T47D (cell line): ENCODE measurements around the gene CD180.
A peak's percentile ranks its signal among the peaks of the same experiment; 100 is the strongest.
"Not testable (repeated sequence)": the region's sequence is repeated elsewhere in the genome, so short reads cannot be mapped to it uniquely, and the experiment has no call there.

Experiments
- DNase-seq, 2 experiments: peaks; one replicate each; pipeline versions ENCODE4 v3.0.0 to v3.0.0-alpha.2; 2011 to 2012; ENCODE audit warnings: low read depth in 1 of 2, low spot score in 1 of 2
- JUND ChIP-seq: IDR thresholded peaks from 2 replicates; pipeline ENCODE4 v1.6.1; 2012; ENCODE audit warnings: low read depth
- in situ Hi-C: cut with HindIII; loops from 2 replicates; pipeline ENCODE4 v1.10.0; 2016; ENCODE audit warnings: low sequenced_read_pairs, low pct_unique_long_range_greater_than_20kb

CD180 gene

DNA sequence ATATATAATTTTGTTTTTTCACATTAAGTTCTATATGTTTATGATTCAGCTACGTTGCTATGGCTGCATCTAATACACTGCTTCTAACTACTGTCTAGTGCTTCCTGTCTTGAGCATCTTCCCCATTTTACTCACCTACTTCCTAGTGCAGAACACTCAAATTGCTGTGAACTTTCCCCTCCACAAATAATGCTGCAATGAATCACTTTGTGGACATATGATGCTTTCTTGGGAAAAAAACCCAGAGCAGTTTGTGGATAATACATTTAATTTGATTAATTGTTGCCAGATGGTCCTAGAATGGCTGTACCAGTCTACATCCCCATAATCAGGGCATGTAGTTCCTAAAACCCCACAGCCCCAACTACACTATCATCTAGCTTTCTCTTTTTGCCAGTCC lies 18.5 kb downstream of the CD180 start:
- in situ Hi-C loops = no loop called here
- no peak for DNase-seq
- no peak for TF ChIP-seq JUND

DNA sequence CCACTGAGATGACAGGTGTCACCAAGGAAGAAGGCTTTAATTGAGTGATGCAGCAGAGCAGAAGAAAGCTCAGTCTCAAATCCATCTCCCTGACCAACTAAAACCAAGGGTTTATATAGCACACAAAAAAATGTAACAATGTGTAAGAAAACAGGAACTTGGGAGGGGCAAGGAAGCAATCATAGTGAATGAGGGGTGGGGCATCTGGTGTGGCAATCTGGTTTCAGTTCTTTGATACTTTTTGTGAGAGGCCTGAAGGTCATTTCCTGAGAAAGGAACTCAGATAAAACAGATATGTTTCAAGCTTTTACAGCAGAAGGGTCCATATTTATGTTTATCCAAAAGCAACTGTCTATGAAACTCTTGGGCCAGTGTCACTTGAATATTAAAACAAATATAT lies 19.7 kb downstream of the CD180 start:
- in situ Hi-C loops = no loop called here
- TF ChIP-seq JUND = no peak
- DNase-seq = no peak

DNA sequence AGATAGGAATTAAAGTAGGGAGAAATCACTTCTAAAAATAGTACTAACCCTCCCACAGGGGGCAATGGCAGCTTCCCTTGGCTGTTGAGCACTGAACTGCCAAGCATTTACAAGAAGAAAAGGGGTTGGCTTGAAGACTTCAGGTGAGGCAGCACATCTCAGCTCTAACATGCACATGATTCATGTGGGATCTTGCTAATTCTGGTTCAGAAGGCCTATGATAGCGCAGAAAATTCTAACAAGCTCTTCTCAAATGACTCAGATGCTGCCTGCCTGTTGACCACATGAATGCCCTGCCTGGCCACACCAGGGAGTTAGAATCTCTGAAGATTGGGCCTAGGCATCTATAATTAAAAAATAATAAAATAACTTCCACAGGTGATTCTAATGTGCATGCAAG lies 22.6 kb downstream of the CD180 start:
- no peak for TF ChIP-seq JUND
- in situ Hi-C loops = no loop called here
- no peak for DNase-seq

- DNase-seq, in situ Hi-C loops: not testable (repeated sequence)
These were observed 23.2 kb downstream of the CD180 start for GRCh38 chr5:67173351-67173750.

DNA sequence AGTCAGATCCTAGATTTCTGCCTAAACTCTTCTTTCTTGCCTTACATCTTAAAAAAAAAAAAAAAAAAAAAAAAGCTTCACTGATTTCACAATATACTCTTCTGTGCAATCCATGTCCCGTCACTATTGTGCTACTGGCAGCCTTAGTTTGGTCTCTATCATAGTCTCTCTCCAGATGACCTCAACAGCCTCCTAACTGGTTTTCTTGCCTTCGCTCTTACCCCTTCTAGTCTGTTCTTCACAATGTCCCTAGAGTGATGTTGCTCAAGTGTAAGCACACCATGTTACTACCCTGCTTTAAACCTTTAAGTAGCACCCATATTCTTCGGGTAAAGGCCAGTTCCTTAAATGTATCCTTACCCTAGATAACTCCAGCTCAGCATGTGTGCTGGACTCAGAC lies 25.8 kb downstream of the CD180 start:
- no peak for DNase-seq
- TF ChIP-seq JUND = no peak
- in situ Hi-C loops = no loop called here

DNA sequence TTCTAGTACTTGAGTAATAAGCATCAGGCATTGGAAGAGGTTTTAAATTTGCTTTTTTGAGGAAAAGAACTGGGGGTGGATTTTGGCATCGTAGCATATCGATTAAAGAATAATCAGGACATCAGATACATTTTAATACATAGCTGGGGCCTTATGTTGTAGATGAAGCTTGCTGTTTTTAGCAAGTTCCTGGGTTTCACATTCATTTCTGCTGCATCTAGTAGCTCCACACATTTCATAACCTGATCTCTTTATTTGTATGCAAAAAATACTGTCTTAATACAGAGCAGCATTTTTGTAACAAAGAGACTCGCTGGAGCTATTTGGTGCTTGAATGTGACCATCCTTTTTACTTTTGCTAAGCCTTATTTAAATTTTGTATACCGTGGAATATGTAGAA lies 28.5 kb downstream of the CD180 start:
- TF ChIP-seq JUND = no peak
- DNase-seq = no peak
- in situ Hi-C loops = no loop called here

DNA sequence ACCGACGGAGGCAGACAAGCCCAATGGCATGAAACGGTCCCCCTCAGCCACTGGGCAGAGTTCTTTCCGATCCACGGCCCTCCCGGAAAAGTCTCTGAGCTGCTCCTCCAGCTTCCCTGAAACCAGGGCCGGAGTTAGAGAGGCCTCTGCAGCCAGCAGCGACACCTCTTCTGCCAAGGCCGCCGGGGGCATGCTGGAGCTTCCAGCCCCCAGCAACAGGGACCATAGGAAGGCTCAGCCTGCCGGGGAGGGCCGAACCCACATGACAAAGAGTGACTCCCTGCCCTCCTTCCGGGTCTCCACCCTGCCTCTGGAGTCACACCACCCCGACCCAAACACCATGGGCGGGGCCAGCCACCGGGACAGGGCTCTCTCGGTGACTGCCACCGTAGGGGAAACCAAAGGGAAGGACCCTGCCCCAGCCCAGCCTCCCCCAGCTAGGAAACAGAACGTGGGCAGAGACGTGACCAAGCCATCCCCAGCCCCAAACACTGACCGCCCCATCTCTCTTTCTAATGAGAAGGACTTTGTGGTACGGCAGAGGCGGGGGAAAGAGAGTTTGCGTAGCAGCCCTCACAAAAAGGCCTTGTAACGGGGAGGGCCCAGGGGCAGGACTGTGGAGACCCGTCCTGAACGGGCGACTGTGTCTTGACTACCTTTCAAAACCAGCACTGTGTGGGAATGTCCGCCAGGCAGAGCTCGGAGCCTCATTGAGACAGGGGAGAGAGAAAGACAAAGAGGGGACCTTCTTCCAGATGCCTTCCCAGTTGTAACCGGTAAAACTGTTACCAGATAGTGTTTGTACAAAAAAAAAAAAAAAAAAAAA lies 29.9 kb downstream of the CD180 start:
- in situ Hi-C loops = no loop called here
- DNase-seq = no peak
- no peak for TF ChIP-seq JUND

DNA sequence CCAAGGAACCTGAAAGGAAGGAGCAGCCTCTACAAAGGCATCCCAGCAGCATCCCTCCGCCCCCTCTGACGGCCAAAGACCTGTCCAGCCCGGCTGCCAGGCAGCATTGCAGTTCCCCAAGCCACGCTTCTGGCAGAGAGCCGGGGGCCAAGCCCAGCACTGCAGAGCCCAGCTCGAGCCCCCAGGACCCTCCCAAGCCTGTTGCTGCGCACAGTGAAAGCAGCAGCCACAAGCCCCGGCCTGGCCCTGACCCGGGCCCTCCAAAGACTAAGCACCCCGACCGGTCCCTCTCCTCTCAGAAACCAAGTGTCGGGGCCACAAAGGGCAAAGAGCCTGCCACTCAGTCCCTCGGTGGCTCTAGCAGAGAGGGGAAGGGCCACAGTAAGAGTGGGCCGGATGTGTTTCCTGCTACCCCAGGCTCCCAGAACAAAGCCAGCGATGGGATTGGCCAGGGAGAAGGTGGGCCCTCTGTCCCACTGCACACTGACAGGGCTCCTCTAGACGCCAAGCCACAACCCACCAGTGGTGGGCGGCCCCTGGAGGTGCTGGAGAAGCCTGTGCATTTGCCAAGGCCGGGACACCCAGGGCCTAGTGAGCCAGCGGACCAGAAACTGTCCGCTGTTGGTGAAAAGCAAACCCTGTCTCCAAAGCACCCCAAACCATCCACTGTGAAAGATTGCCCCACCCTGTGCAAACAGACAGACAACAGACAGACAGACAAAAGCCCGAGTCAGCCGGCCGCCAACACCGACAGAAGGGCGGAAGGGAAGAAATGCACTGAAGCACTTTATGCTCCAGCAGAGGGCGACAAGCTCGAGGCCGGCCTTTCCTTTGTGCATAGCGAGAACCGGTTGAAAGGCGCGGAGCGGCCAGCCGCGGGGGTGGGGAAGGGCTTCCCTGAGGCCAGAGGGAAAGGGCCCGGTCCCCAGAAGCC lies 30.8 kb downstream of the CD180 start:
- TF ChIP-seq JUND = no peak
- in situ Hi-C loops = no loop called here
- DNase-seq = peak; percentile 50 to 82

DNA sequence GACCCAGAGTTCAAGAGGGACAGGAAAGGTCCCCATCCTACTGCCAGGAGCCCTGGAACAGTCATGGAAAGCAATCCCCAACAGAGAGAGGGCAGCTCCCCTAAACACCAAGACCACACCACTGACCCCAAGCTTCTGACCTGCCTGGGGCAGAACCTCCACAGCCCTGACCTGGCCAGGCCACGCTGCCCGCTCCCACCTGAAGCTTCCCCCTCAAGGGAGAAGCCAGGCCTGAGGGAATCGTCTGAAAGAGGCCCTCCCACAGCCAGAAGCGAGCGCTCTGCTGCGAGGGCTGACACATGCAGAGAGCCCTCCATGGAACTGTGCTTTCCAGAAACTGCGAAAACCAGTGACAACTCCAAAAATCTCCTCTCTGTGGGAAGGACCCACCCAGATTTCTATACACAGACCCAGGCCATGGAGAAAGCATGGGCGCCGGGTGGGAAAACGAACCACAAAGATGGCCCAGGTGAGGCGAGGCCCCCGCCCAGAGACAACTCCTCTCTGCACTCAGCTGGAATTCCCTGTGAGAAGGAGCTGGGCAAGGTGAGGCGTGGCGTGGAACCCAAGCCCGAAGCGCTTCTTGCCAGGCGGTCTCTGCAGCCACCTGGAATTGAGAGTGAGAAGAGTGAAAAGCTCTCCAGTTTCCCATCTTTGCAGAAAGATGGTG lies 31.6 kb downstream of the CD180 start:
- no peak for TF ChIP-seq JUND
- in situ Hi-C loops = no loop called here
- DNase-seq = no peak

DNA sequence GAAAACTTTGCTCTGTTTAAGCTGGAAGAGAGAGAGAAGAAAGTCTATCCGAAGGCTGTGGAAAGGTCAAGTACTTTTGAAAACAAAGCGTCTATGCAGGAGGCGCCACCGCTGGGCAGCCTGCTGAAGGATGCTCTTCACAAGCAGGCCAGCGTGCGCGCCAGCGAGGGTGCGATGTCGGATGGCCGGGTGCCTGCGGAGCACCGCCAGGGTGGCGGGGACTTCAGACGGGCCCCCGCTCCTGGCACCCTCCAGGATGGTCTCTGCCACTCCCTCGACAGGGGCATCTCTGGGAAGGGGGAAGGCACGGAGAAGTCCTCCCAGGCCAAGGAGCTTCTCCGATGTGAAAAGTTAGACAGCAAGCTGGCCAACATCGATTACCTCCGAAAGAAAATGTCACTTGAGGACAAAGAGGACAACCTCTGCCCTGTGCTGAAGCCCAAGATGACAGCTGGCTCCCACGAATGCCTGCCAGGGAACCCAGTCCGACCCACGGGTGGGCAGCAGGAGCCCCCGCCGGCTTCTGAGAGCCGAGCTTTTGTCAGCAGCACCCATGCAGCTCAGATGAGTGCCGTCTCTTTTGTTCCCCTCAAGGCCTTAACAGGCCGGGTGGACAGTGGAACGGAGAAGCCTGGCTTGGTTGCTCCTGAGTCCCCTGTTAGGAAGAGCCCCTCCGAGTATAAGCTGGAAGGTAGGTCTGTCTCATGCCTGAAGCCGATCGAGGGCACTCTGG lies 32.6 kb downstream of the CD180 start:
- in situ Hi-C loops = no loop called here
- TF ChIP-seq JUND = no peak
- no peak for DNase-seq

DNA sequence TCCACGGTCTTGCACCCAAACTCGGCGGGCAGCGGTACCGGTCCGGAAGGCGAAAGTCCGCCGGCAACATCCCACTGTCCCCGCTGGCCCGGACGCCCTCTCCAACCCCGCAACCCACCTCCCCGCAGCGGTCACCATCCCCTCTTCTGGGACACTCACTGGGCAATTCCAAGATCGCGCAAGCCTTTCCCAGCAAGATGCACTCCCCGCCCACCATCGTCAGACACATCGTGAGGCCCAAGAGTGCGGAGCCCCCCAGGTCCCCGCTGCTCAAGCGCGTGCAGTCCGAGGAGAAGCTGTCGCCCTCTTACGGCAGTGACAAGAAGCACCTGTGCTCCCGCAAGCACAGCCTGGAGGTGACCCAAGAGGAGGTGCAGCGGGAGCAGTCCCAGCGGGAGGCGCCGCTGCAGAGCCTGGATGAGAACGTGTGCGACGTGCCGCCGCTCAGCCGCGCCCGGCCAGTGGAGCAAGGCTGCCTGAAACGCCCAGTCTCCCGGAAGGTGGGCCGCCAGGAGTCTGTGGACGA lies 33.3 kb downstream of the CD180 start:
- in situ Hi-C loops = no loop called here
- TF ChIP-seq JUND = no peak
- no peak for DNase-seq

DNA sequence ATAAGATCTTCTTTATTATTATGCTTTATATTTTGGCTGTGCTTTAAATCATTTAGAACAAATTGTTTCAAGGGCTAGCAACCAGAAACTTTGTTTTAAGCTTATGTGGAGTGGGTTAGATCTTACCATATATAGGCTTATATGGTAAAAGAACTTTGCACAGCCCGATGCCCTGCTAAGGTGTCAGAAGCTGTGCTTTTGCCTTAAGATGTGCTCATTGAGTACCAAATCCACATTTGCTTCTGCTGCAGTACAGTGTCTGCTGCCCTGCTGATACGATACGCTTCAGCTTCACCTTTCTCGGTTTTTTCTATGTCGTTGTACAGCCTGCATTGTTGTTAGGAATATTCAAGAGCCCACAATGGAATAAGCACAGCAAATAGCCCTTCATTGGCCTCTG lies 34.8 kb downstream of the CD180 start:
- in situ Hi-C loops = no loop called here
- DNase-seq = no peak
- TF ChIP-seq JUND = no peak
